ENCODE measurements around the gene VPS45.
"Not testable (repeated sequence)": the region's sequence is repeated elsewhere in the genome, so short reads cannot be mapped to it uniquely, and the experiment has no call there.

VPS45 gene

DNA sequence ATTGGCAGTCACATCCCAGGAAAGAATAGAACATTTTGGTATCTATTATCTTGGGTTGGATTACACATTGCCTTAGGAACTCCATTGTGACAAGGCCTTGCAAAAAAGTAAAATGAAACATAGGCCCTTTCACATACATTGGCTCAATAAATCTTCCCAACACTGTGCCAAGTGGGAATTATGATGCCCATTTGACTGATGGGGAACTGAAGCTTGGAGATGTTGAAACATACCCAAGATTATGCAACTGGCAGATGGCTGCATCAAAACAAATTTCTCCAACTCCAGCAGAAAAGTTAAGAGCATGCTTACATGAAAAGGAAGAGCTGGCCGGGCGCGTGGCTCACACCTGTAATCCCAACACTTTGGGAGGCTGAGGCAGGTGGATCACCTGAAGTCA, 109.0 kb downstream of the VPS45 start:
- Histone ChIP-seq H3K27me3 (ENCODE audit: insufficient read depth, low read length) (no peaks in the 10 kb centered on the region), H3K9ac (ENCODE audit: low read depth, low read length) (no peak overlapping the region), H3K4me3 (ENCODE audit: low read length) (no peak overlapping the region), H3K9me3 (ENCODE audit: insufficient read depth, low read depth, low read length) (no peaks in the 10 kb centered on the region), H3K27ac (ENCODE audit: low read depth, low read length) (no peak overlapping the region), H3K4me1 (ENCODE audit: insufficient read depth, low read length) (peaks cover 6% of the 10 kb centered on the region; the same call in 1 of the 2 replicates), H3K36me3 (ENCODE audit: insufficient read depth, low read length) (no peaks in the 10 kb centered on the region)
- 96% methylated on average over 3 of the region's 3 CpGs for WGBS

- H3K9me3 ChIP-seq (ENCODE audit: insufficient read depth, low read depth, low read length), result no peaks in the 10 kb centered on the region
- no peaks in the 10 kb centered on the region for H3K36me3 ChIP-seq (ENCODE audit: insufficient read depth, low read length)
- peaks cover 2% of the 10 kb centered on the region; the same call in 1 of the 2 replicates for H3K4me1 ChIP-seq (ENCODE audit: insufficient read depth, low read length)
- H3K27ac ChIP-seq (ENCODE audit: low read depth, low read length), result no peak overlapping the region
- no peak overlapping the region for H3K9ac ChIP-seq (ENCODE audit: low read depth, low read length)
- no peak overlapping the region for H3K4me3 ChIP-seq (ENCODE audit: low read length)
- H3K27me3 ChIP-seq (ENCODE audit: insufficient read depth, low read length), result no peaks in the 10 kb centered on the region
Measured at GRCh38 chr1:150178548-150178947, 111.0 kb downstream of the VPS45 start.

- Histone ChIP-seq H3K9me3 (ENCODE audit: insufficient read depth, low read depth, low read length) (no peaks in the 10 kb centered on the region), H3K27ac (ENCODE audit: low read depth, low read length) (no peak overlapping the region)
- 94% methylated on average over 7 of the region's 7 CpGs for WGBS
Measured at GRCh38 chr1:150179867-150180266, 112.3 kb downstream of the VPS45 start.

GRCh38 chr1:150180474-150180873, 112.9 kb downstream of the VPS45 start:
- H3K9ac ChIP-seq (ENCODE audit: low read depth, low read length), result no peak overlapping the region
- 84% methylated on average over 5 of the region's 5 CpGs for WGBS
- H3K27me3 ChIP-seq (ENCODE audit: insufficient read depth, low read length), result no peaks in the 10 kb centered on the region
- no peaks in the 10 kb centered on the region for H3K36me3 ChIP-seq (ENCODE audit: insufficient read depth, low read length)
- H3K4me1 ChIP-seq (ENCODE audit: insufficient read depth, low read length), result no peaks in the 10 kb centered on the region
- H3K27ac ChIP-seq (ENCODE audit: low read depth, low read length), result no peak overlapping the region
- no peaks in the 10 kb centered on the region for H3K9me3 ChIP-seq (ENCODE audit: insufficient read depth, low read depth, low read length)
- H3K4me3 ChIP-seq (ENCODE audit: low read length), result no peak overlapping the region

More at GRCh38 chr1:150179867-150180266, 112.3 kb downstream of the VPS45 start:
- H3K4me1 ChIP-seq (ENCODE audit: insufficient read depth, low read length), result no peaks in the 10 kb centered on the region
- H3K27me3 ChIP-seq (ENCODE audit: insufficient read depth, low read length), result no peaks in the 10 kb centered on the region
- H3K9ac ChIP-seq (ENCODE audit: low read depth, low read length), result no peak overlapping the region
- H3K4me3 ChIP-seq (ENCODE audit: low read length), result no peak overlapping the region
- H3K36me3 ChIP-seq (ENCODE audit: insufficient read depth, low read length), result no peaks in the 10 kb centered on the region

DNA sequence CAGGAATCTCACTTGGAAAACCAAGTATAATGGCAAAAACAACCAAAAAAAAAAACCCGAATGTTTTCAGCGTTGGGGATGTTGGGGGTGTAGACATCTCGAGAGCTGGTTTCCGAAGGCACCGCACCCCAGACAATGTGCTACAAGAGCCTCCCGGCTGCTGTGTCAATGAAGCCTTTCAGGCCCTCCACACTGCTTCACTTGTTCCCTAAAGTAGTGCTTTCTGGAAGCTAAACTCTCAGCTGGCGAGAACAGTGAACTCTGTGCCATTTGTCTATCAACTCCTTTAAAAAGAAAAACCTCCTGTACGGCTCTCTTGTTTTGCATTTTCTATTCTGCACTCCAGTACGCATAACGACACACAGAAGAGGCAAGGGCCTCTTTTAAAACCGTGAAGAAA, 114.7 kb downstream of the VPS45 start:
- no peaks in the 10 kb centered on the region for H3K9me3 ChIP-seq (ENCODE audit: insufficient read depth, low read depth, low read length)
- H3K4me3 ChIP-seq (ENCODE audit: low read length), result no peak overlapping the region
- H3K9ac ChIP-seq (ENCODE audit: low read depth, low read length), result no peak overlapping the region
- no peaks in the 10 kb centered on the region for H3K4me1 ChIP-seq (ENCODE audit: insufficient read depth, low read length)
- WGBS, result 90% methylated on average over 11 of the region's 11 CpGs
- no peaks in the 10 kb centered on the region for H3K36me3 ChIP-seq (ENCODE audit: insufficient read depth, low read length)
- no peak overlapping the region for H3K27ac ChIP-seq (ENCODE audit: low read depth, low read length)
- no peaks in the 10 kb centered on the region for H3K27me3 ChIP-seq (ENCODE audit: insufficient read depth, low read length)

- no peak overlapping the region for H3K4me3 ChIP-seq (ENCODE audit: low read length)
- H3K4me1 ChIP-seq (ENCODE audit: insufficient read depth, low read length), result no peaks in the 10 kb centered on the region
- 94% methylated on average over 3 of the region's 3 CpGs for WGBS
- no peaks in the 10 kb centered on the region for H3K9me3 ChIP-seq (ENCODE audit: insufficient read depth, low read depth, low read length)
- no peaks in the 10 kb centered on the region for H3K27me3 ChIP-seq (ENCODE audit: insufficient read depth, low read length)
- no peak overlapping the region for H3K27ac ChIP-seq (ENCODE audit: low read depth, low read length)
- H3K9ac ChIP-seq (ENCODE audit: low read depth, low read length), result no peak overlapping the region
- H3K36me3 ChIP-seq (ENCODE audit: insufficient read depth, low read length), result no peaks in the 10 kb centered on the region
Measured at GRCh38 chr1:150183061-150183460, 115.5 kb downstream of the VPS45 start.

GRCh38 chr1:150185481-150185880, 117.9 kb downstream of the VPS45 start:
- WGBS, result 92% methylated on average over 6 of the region's 7 CpGs
- H3K27ac ChIP-seq (ENCODE audit: low read depth, low read length), result no peak overlapping the region
- H3K4me3 ChIP-seq (ENCODE audit: low read length), result no peak overlapping the region
- no peaks in the 10 kb centered on the region for H3K27me3 ChIP-seq (ENCODE audit: insufficient read depth, low read length)
- H3K9ac ChIP-seq (ENCODE audit: low read depth, low read length), result no peak overlapping the region
- H3K36me3 ChIP-seq (ENCODE audit: insufficient read depth, low read length), result no peaks in the 10 kb centered on the region
- H3K9me3 ChIP-seq (ENCODE audit: insufficient read depth, low read depth, low read length), result no peaks in the 10 kb centered on the region
- H3K4me1 ChIP-seq (ENCODE audit: insufficient read depth, low read length), result no peaks in the 10 kb centered on the region

GRCh38 chr1:150186438-150186788, 118.8 kb downstream of the VPS45 start:
- not testable (repeated sequence) for H3K4me3 ChIP-seq (ENCODE audit: low read length); H3K4me1 ChIP-seq (ENCODE audit: insufficient read depth, low read length); H3K36me3 ChIP-seq (ENCODE audit: insufficient read depth, low read length); H3K9ac ChIP-seq (ENCODE audit: low read depth, low read length); H3K9me3 ChIP-seq (ENCODE audit: insufficient read depth, low read depth, low read length); H3K27ac ChIP-seq (ENCODE audit: low read depth, low read length); H3K27me3 ChIP-seq (ENCODE audit: insufficient read depth, low read length)
- WGBS, result 94% methylated on average over 7 of the region's 7 CpGs

DNA sequence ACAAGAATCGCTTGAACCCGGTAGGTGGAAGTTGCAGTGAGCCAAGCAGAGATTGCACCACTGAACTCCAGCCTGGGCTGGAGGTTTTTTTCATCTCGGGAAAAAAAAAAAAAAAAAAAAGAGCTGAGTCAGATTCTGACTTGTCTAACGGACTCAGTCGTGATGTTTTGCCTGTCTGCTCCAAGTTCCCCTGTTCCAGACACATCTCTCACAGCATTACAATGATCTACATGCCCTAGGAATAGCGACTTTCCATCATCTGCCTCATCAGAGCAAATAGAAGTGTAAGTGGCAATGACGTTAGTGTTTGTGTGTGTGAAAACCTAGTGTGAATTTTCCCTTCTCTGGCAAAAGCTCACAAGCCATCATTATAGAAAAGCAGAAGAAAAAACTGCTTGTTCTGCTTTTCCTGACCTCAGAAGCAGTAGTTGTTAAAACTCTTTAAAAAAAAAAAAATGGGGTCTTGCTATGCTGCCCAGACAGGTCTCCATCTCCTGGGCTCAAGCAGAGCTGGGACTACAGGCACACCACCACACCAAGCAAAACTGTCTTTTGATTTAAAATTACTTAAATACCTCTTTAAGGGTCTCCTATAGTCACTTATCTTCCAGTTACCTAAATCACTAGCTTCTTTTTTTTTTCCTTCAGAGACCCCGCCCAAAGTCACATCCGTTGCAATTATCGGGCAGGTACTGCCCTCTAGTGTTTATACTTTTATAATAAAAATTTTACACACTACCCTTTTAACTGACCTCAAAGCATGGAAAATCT, 119.4 kb downstream of the VPS45 start:
- Histone ChIP-seq H3K27ac (ENCODE audit: low read depth, low read length) (no peak overlapping the region), H3K9me3 (ENCODE audit: insufficient read depth, low read depth, low read length) (no peaks in the 10 kb centered on the region), H3K36me3 (ENCODE audit: insufficient read depth, low read length) (no peaks in the 10 kb centered on the region), H3K4me1 (ENCODE audit: insufficient read depth, low read length) (no peaks in the 10 kb centered on the region), H3K27me3 (ENCODE audit: insufficient read depth, low read length) (no peaks in the 10 kb centered on the region), H3K9ac (ENCODE audit: low read depth, low read length) (no peak overlapping the region), H3K4me3 (ENCODE audit: low read length) (no peak overlapping the region)
- WGBS, result 69% methylated on average over 7 of the region's 10 CpGs

DNA sequence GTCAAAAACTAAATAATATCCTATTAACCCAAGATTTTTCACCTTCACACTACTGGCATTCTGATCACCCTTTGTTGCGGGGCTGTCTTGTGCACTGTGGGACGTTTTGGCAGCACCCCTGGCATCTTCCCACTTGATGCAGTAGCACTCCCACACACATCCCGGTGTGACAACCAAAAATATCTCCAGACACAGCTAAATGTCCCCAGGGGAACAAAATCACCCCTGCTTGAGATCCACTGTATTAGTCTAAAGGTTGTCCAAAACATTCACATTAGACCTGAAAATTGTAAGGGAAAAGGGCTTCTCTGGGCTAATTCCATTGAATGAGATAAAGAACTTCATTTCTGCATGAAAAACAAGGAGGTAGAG, 120.0 kb downstream of the VPS45 start:
- Histone ChIP-seq H3K27me3 (ENCODE audit: insufficient read depth, low read length) (no peaks in the 10 kb centered on the region), H3K27ac (ENCODE audit: low read depth, low read length) (no peak overlapping the region), H3K4me1 (ENCODE audit: insufficient read depth, low read length) (no peaks in the 10 kb centered on the region), H3K36me3 (ENCODE audit: insufficient read depth, low read length) (no peaks in the 10 kb centered on the region), H3K4me3 (ENCODE audit: low read length) (no peak overlapping the region), H3K9ac (ENCODE audit: low read depth, low read length) (no peak overlapping the region), H3K9me3 (ENCODE audit: insufficient read depth, low read depth, low read length) (no peaks in the 10 kb centered on the region)
- WGBS, result 66% methylated on average over 3 of the region's 3 CpGs

DNA sequence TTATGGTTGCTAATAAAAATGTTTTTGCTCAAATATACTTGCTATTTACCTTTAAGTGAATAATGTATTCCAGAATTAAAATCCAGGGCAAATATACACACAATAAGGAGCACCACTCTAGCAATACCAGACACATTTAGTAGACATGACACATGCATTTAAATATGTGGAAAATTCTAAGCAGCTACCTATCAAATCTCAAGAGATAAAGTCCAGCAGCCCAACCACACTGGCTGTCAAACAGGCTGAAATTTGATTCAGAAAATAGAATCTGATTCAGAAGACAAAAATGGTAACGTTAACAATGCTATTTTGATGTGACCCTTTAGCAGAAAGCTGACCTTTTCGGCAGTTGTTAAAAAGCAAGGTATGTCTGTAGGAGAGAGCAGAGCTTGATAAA, 124.4 kb downstream of the VPS45 start:
- H3K27ac ChIP-seq (ENCODE audit: low read depth, low read length), result no peak overlapping the region
- H3K9ac ChIP-seq (ENCODE audit: low read depth, low read length), result no peak overlapping the region
- H3K9me3 ChIP-seq (ENCODE audit: insufficient read depth, low read depth, low read length), result peaks cover 4% of the 10 kb centered on the region; the same call in 1 of the 2 replicates
- no peak overlapping the region for H3K4me3 ChIP-seq (ENCODE audit: low read length)
- H3K27me3 ChIP-seq (ENCODE audit: insufficient read depth, low read length), result no peaks in the 10 kb centered on the region
- WGBS, result 96% methylated on average over 2 of the region's 2 CpGs
- no peaks in the 10 kb centered on the region for H3K36me3 ChIP-seq (ENCODE audit: insufficient read depth, low read length)
- H3K4me1 ChIP-seq (ENCODE audit: insufficient read depth, low read length), result no peaks in the 10 kb centered on the region; the same call in 1 of the 2 replicates
